H7 (cell line): ENCODE results near the gene CD226. TPM values are rescaled to one million over a fixed set of nuclear protein-coding genes. Genes with fewer than 3 reads are reported as not detected.
"Not testable (repeated sequence)": the region's sequence is repeated elsewhere in the genome, so short reads cannot be mapped to it uniquely, and the experiment has no call there.

ENCODE experiments used
- DNase-seq: peaks from one replicate; pipeline ENCODE4 v3.0.0; 2012
- H3K27me3 ChIP-seq: 2 replicates; pipeline ENCODE4 v1.6.0; 2011; ENCODE audit warnings: mild to moderate bottlenecking, low read length; ENCODE audit not compliant: control insufficient read depth, insufficient read depth
- H3K36me3 ChIP-seq: replicated peaks from 2 replicates; pipeline ENCODE4 v1.5.1; 2011; ENCODE audit warnings: low read length; ENCODE audit not compliant: control insufficient read depth, insufficient read depth
- H3K4me3 ChIP-seq: 2 replicates; pipeline ENCODE4 v1.5.1; 2011; ENCODE audit warnings: low read depth, mild to moderate bottlenecking, control low read depth, low read length, moderate library complexity; ENCODE audit not compliant: insufficient read depth
- total RNA-seq: library from RNA; depleted of rRNA; stranded (reverse); fragments of >200 nt; shearing (Covaris generic); gene quantifications from 2 replicates; pipeline ENCODE4 v1.2.3, GENCODE V29; 2014

CD226 gene
- total RNA-seq, 1 experiment from 2014 or later, result not detected

DNA sequence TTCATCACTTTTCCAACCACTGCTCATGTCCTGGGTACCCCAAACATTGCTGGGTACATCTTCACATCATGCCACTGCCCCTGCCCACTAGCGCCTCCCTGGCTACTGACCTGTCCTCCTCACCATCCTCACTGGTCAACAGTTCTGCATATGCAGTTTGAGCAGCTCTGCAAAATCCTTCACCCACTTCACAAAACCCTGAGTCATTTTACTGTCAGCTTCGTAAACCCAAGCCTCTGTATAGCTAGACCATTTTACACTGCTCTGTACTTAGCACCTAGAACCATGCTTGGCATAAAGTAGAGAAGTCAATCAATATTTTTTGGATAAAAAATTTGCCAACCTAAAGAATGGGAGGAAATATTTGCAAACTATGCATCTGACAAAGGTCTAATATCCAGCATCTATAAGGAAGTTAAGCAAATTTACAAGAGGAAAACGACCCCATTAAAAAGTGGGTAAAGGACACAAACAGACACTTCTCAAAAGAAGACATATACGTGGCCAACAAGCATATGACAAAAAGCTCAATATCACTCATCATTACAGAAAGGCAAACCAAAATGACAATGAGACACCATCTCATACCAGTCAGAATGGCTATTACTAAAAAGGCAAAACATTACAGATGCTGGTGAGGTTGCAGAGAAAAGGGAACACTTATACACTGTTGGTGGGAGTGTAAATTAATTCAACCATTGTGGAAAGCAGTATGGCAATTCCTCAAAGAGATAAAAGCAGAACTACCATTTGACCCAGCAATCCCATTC, 48.3 kb downstream of the CD226 start:
- H3K27me3 ChIP-seq, H3K36me3 ChIP-seq, H3K4me3 ChIP-seq: not testable (repeated sequence)

DNA sequence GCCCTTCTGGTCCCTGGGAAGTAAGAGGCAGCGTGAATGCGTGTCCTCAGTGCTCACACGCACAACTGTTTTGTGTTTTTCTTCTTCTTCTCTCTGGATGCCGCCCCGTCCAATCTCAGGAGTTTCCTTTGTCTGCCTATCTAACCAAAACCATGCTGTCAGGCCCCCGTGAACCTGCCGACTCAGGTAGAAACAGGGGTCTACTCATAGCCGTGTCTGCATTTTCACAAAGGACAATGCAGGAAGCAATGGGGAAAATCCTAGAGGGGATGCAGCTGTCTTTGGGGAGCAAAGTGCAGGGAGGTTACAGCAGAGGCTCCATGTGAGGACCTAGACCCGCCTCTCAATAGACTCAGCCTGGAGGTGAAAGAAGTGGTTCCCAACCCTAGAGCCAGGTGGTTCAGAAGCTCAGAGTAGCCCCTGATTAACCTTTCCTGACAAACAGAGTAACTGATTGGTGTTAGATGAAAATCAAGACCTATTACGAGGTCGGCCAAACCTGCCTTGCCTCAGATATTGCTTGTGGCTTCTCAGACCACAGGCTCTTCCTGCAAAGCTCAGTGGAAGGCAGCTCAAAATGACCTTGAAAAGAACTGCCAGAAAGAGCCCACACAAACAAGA, 49.3 kb downstream of the CD226 start:
- Histone ChIP-seq H3K4me3 (no peak overlapping the region), H3K27me3 (no peaks in the 10 kb centered on the region), H3K36me3 (no peaks in the 10 kb centered on the region)
- peak; percentile 19 for DNase-seq

More for the DNA sequence above, 48.3 kb downstream of the CD226 start:
- not testable (repeated sequence) for DNase-seq

DNA sequence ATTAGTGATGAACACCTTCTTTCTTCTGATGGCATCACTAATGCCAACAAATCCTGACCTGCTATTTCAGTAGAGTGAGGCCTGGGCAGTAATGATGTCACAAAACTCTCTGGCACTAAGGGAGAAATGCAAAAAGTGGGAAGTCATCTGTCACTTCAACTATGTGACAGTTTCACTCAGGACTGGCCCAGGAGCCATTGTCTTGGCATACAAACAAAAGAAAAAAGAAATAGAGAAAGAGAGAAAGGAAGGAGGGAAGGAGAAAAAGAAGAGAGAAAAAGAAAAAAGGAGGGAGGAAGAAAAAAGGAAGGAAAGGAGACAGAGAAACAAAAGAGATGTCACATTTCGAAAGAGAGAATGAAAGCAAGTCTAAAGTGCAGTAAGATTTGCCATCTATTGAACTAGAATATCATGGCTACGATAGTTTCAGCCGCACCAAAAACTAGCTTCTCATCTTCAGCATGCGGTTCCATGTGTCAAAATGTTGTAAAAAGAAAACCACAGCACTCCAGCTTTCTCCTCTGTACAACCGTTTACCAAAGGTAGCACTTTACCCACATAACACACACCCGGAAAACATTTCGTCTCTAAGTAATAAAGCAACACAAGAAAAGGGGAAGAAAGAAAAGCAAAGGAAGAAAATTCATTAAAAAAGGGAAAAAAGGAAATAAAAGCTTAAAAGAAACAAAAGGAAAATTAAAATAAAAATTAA, 50.1 kb downstream of the CD226 start:
- Histone ChIP-seq H3K36me3 (no peaks in the 10 kb centered on the region), H3K4me3 (no peak overlapping the region), H3K27me3 (no peaks in the 10 kb centered on the region)
- DNase-seq, result no peak

DNA sequence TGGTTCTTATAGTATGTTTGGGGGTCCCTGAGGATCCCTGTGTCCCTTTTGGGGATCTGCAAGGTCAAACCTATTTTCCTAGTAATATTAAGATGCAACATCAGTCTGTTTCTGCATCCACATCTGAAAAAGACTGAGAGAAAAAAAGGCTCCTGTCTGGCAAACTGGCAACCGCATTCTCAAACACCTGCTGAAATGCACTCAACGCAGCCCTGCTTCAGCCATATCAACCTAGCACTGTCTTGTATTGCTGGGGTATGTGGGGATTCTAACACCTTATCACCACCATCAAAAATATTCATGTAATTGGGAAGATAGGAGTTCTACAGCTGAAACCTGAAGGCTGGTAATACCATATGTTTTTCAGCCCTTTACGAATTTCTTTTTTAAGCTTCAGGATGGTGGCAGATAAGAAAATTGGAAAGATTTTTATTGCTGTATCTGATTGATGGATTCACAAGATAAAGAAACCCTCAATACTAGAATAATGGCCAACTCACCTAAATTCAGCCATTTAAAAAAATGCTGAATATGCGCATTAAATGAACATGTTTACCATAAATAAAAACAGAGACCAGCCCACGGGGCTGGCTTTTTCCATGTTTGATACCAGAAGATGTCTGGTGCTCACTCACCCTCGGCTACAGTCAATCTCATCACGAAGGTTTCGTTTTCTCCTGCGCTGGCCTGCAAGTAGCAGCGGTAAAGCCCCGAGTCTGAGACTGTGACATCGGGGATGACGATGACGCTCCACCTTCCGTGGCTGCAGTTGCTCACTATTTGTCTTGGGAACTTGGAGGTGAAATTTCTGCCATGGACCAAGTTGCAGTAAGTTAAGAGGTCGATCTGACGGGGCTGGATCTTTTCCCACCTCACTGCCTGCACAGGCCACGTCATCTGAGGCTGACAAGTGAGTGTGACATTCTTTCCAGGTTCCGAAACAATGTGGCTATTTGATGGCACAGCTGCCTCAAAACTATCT, 52.3 kb downstream of the CD226 start:
- no peak overlapping the region for H3K4me3 ChIP-seq
- no peak for DNase-seq
- H3K36me3 ChIP-seq, result no peaks in the 10 kb centered on the region
- H3K27me3 ChIP-seq, result no peaks in the 10 kb centered on the region

DNA sequence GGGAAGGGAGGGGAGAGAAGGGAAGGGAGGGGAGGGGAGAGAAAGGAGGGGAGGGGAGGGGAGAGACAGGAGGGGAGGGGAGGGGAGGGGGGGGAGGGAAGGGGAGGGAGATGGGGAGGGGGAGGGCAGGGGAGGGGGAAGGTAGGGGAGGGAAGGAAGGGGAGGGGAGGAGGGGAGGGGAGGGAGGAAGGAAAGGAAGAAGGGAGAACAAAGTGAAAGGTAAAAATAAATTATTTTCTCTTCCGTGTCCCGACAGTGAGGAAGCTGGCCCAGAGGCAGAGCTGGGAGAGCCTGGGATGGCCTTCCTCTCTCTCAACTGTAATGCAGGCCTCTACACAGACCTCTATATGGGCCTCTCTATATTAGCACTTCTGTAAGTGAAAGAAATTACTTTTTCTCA, 53.2 kb downstream of the CD226 start:
- no peak overlapping the region for H3K4me3 ChIP-seq
- DNase-seq, result no peak
- H3K27me3 ChIP-seq, result no peaks in the 10 kb centered on the region
- H3K36me3 ChIP-seq, result no peaks in the 10 kb centered on the region

DNA sequence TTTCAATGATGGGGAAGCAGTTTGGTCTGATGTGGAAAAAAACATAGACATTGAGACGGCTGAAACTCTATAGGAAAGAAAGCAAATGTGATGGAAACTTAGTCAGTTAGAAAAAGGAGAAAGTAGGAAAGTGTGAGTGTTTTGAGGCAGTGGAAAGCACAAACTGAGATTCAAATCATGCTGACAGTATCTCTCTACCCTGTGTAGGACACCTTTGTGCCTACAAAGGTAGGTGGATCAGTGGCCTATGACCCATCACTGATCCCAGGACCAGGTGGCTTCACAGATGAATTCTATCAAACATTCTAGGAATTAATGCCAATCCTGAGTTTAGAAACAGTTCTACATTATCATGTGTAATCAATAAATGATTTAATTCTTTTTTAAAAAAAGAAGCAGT, 57.1 kb downstream of the CD226 start:
- Histone ChIP-seq H3K27me3 (no peaks in the 10 kb centered on the region), H3K36me3 (no peaks in the 10 kb centered on the region), H3K4me3 (no peak overlapping the region)
- DNase-seq, result no peak

DNA sequence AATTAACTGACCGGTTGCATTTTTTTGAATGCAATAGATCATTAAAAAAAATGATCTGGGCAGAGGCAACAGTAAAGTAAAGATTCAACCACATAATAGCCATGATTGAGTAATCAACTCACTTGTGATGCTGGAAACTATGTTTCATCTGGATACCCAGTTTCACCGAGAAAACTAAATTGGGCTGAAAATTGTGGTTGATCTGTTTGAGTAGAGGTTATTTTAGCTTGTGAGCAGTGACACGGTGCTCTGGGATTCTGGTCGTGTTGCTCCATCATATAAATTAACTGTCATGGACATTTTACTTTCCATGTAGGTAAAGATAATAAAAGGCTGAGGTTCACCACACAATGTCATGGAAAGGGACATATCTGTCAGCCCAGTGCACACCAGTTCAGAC, 58.7 kb downstream of the CD226 start:
- H3K36me3 ChIP-seq, result no peaks in the 10 kb centered on the region
- H3K27me3 ChIP-seq, result no peaks in the 10 kb centered on the region
- H3K4me3 ChIP-seq, result no peak overlapping the region
- DNase-seq, result no peak

DNA sequence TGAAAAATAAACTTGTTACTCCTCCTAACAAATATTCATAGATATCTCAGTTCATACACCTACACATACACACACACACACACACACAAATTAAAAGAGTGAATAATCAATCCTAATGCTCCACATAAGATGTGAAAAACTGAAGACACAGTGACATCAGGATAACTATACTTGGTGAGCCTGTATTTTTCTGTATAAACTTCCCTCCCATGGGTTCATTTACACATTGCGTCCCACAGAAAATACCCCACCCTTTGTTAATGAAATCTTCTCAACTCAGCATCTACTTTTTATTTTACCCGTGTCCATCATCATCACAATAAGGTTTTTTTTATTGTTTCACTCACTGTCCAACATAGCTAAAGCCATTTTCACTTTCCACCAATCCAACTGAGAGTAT, 60.4 kb downstream of the CD226 start:
- Histone ChIP-seq H3K36me3 (no peaks in the 10 kb centered on the region), H3K4me3 (no peak overlapping the region), H3K27me3 (no peaks in the 10 kb centered on the region)
- no peak for DNase-seq

DNA sequence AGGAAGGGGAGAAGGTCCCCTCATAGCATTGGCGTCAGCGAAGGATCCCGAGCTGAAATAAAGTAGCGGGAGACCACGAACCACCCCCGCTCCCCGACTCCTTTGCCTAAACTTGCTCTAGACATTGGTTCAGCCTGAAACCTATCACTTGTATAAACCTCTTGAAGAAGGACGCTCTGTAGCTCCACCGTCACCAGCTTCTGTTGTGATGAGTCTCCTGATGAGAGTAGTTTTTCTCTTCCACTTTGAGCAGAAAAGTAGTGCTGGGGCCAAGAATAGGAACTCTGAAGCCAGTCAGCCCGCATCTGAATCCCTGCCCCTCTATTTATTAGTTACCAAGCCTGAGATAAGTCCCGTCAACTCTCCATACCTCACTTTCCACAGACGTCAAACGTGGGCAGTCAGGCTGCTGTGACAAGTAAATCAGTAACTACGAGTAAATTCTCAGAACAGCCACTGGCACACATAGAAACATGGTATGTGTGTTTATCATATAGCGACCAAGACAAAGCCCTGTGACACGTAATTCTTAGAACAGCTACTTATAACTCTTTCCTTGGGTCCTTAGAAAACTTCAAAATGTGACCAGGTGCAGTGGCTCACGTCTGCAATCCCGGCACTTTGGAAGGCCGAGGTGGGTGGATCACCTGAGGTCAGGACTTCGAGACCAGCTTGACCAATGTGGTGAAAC, 61.7 kb downstream of the CD226 start:
- H3K36me3 ChIP-seq, result no peaks in the 10 kb centered on the region
- DNase-seq, result no peak
- H3K27me3 ChIP-seq, result no peaks in the 10 kb centered on the region
- no peak overlapping the region for H3K4me3 ChIP-seq

DNA sequence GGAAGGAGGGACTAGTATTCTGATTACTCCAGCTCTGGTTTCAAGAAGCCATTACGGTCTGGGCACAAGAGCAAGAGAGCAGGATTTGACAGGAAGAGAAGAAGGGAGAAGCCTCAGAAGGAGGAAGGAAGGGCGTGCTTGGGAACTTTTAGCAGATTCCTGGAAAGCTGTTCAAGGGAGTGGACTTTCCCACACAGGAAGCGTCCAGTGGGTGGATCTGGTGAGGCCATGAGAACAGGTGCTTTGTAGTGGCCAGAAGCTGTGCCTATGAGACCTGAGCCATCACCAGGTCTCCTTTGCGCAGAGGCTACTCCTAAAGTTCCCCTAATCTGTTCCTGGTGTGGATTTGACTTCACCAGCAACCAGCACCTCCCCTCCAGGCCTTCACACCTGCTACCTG, 62.3 kb downstream of the CD226 start:
- Histone ChIP-seq H3K4me3 (no peak overlapping the region), H3K36me3 (no peaks in the 10 kb centered on the region), H3K27me3 (no peaks in the 10 kb centered on the region)
- no peak for DNase-seq

DNA sequence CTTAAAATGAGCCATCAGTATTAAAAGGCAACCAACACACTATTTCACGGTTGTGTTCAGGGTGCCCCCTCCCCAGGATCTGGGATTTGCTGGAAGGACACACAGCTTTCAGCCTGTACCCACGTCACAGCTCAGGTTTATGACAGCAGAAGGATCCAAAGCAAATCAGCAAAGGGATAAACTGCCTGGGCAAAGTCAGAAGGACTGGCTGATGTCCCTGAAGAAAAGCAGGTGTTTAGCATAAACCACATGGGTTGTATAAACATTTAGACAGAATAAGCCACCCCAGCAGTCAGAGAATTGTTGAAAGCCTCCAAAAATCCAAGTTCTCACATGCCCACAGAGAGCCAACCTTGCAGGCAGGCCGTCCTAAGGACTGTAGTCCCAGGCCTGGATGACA, 63.9 kb downstream of the CD226 start:
- no peak for DNase-seq
- Histone ChIP-seq H3K27me3 (no peaks in the 10 kb centered on the region), H3K36me3 (no peaks in the 10 kb centered on the region), H3K4me3 (no peak overlapping the region)

DNA sequence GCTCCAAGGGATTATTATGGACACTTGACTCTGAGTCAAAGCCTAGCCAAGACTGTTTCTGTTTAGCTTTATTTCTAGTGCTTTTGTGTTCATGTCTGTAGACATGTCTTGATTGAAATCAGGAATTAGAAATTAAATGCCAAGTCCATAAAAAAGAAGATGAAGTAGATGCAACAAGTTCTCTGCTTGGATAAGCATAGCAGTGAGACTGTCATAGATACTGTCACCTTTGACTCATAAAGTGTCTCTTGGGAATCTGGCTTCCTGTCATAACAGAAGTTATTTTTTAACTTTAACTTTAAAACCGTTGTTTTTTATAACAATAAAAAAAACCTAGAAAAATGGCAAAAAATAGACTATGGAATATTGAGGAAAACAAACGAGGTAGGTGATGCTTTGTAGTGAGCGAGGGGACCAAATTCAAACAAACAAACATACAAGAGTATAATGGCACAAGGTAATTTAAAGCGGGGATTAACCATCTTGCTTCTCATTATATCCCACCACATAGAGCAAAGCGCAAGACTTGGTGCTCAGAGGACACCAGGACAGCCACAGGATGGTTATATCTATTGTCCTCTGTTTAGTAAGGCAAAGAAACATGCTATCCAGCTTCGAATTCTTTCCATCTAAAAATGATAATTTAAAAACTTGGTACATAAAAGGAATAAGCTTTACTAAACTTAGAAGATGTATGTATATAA, 64.6 kb downstream of the CD226 start:
- DNase-seq, result no peak
- H3K4me3 ChIP-seq, result no peak overlapping the region
- H3K36me3 ChIP-seq, result no peaks in the 10 kb centered on the region
- H3K27me3 ChIP-seq, result no peaks in the 10 kb centered on the region

DNA sequence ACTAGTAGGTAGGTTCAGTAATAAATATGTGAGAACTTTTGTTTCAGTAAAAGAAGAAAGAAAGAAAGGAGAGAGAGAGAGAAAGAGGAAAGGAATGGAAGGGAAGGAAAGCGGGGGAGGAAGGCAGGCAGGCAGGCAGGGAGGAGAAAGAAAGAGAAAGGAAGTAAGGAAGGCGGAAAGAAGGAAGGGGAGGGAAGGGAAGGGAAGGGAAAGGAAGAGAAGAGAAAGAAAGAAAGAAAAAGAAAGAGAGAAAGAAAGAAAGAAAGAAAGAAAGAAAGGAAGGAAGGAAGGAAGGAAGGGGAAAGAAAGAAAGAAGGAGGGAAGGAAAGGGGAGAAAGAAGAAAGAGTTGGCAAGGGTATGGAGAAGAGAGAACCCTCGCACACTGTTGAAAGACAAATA, 67.6 kb downstream of the CD226 start:
- DNase-seq, result no peak
- Histone ChIP-seq H3K36me3 (no peaks in the 10 kb centered on the region), H3K27me3 (no peaks in the 10 kb centered on the region), H3K4me3 (no peak overlapping the region)
